Ovary (tissue), 10 donors: ENCODE measurements around the gene CTNNBL1. TPM values are rescaled to one million over a fixed set of nuclear protein-coding genes. Genes with fewer than 3 reads are reported as not detected.

ENCODE experiments used
- DNase-seq, 5 donors: peaks; one replicate each; pipeline ENCODE4 v3.0.0-alpha.2; 2019 to 2020
- H3K27ac ChIP-seq, 2 donors: fragments of 200-600 bp; one replicate each; pipeline versions ENCODE4 v1.5.1 to v1.8.0; 2019 to 2022
- H3K27me3 ChIP-seq: fragments of 200-600 bp; one replicate; pipeline ENCODE4 v1.8.0; 2022
- H3K36me3 ChIP-seq: fragments of 200-600 bp; sonication (generic); one replicate; pipeline ENCODE4 v1.5.1; 2019
- H3K4me1 ChIP-seq: one replicate; pipeline ENCODE4 v1.8.1; 2013; ENCODE audit warnings: mild to moderate bottlenecking, moderate library complexity; ENCODE audit not compliant: insufficient read depth
- H3K4me3 ChIP-seq: fragments of 200-600 bp; sonication (generic); one replicate; pipeline ENCODE4 v1.5.1; 2017
- H3K9me3 ChIP-seq, 2 donors: fragments of 200-600 bp in 1 of 2; sonication (generic) in 1 of 2; one replicate each; pipeline versions ENCODE4 v1.5.1 to v1.8.1; 2013 to 2019; ENCODE audit warnings: mild to moderate bottlenecking in 1 of 2, moderate library complexity in 1 of 2
- CTCF ChIP-seq, 3 donors: fragments of 450-650 bp in 2 of 3; fragments of 200-600 bp in 1 of 3; IDR thresholded peaks; one replicate each; pipeline versions ENCODE4 v1.5.1 to v1.8.0; 2016 to 2022; ENCODE audit warnings: antibody characterized with exemption in 3 of 3, mild to moderate bottlenecking in 1 of 3
- EP300 ChIP-seq: sonication (generic); formaldehyde crosslinking; IDR thresholded peaks from one replicate; pipeline ENCODE4 v1.6.1; 2017; ENCODE audit warnings: antibody characterized with exemption
- POLR2A ChIP-seq: fragments of 450-650 bp; IDR thresholded peaks from one replicate; pipeline ENCODE4 v1.6.1; 2017; ENCODE audit warnings: antibody characterized with exemption, mild to moderate bottlenecking, moderate library complexity
- WGBS, 3 donors: extraction: QIAGEN DNeasy Blood & Tissue Kit in 1 of 3; methylation state at CpG; one replicate each; pipeline versions ENCODE4 v1.1.5 to v1.1.7; 2013 to 2017; 5-methylcytosine and 5-hydroxymethylcytosine counted together
- intact Hi-C, 4 donors: fragments of 100-400 bp; cut with DNase I; formaldehyde crosslinking; loops; one replicate each; pipeline versions ENCODE4 v1.11.0 to v1.15.1; 2022 to 2023
- long read RNA-seq, 3 donors: library from polyadenylated mRNA in 2 of 3; unstranded in 2 of 3; transcript quantifications; one replicate each; pipeline ENCODE4 v2.0.0 and lab custom pipeline, GENCODE V29; 2021 to 2026
- polyA plus RNA-seq, 2 donors: library from polyadenylated mRNA; stranded (reverse); fragments of 200-250 nt in 1 of 2; fragments of 350-450 nt in 1 of 2; fragmentation: Illumina TruSeq in 1 of 2; extraction: RNeasy Lipid Tissue Mini Kit (QIAGEN cat#74804) in 1 of 2; gene quantifications; one replicate each; pipeline ENCODE4 v1.2.3, GENCODE V29; 2013 to 2014
- total RNA-seq, 7 donors: library from RNA; depleted of rRNA in 2 of 7; stranded (reverse); fragments of >200 nt in 2 of 7; fragmentation: NEBNext Ultra II Directional in 3 of 7; extraction: Animal tissue kit (Norgen Biotek cat#: 25700) in 3 of 7; gene quantifications; one replicate each; pipeline versions ENCODE4 v1.1.0 to v1.2.4, GENCODE V29; 2016 to 2023
- donor health status: DM: no; HTN: no; CAD: no; lungs with moderate emphysema.
- donor health status: DM: no; HTN: no; CAD: no.
- donor health status: Bipolar disorder and iron deficiency.
- donor health status: DM: yes; HTN: yes; CAD: no.
- donor health status: DM: no; HTN: no; CAD: no.
- donor health status: DM: yes; HTN: yes; CAD: no.

Gene CTNNBL1, protein sequence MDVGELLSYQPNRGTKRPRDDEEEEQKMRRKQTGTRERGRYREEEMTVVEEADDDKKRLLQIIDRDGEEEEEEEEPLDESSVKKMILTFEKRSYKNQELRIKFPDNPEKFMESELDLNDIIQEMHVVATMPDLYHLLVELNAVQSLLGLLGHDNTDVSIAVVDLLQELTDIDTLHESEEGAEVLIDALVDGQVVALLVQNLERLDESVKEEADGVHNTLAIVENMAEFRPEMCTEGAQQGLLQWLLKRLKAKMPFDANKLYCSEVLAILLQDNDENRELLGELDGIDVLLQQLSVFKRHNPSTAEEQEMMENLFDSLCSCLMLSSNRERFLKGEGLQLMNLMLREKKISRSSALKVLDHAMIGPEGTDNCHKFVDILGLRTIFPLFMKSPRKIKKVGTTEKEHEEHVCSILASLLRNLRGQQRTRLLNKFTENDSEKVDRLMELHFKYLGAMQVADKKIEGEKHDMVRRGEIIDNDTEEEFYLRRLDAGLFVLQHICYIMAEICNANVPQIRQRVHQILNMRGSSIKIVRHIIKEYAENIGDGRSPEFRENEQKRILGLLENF
- 10 to 100 TPM; 17.3 to 54.6 (median 42.3) TPM for total RNA-seq
- 10 to 100 TPM; 33.0 to 58.7 TPM for polyA plus RNA-seq
- long read RNA-seq, donor 1, transcript CTNNBL1-201 (16 exons, 1,925 nt): major isoform, 285 of 321 reads
- long read RNA-seq, donor 1, partial matches to known transcripts: 18 of 321 reads
- long read RNA-seq, donor 1, other reads (novel, unspliced or antisense): 18 of 321 reads
- long read RNA-seq, donor 2, transcript CTNNBL1-201 (16 exons, 1,925 nt): major isoform, 27 of 41 reads
- long read RNA-seq, donor 2, partial matches to known transcripts: 13 of 41 reads
- long read RNA-seq, donor 2, other reads (novel, unspliced or antisense): 0 of 41 reads
- long read RNA-seq, donor 3, transcript CTNNBL1-201 (16 exons, 1,925 nt): major isoform, 42 of 53 reads
- long read RNA-seq, donor 3, partial matches to known transcripts: 5 of 53 reads
- long read RNA-seq, donor 3, other reads (novel, unspliced or antisense): 6 of 53 reads

GRCh38 chr20:37693635-37694626 lies at the start of gene CTNNBL1:
Gene CTNNBL1, plus strand, starts transcription at chr20:37694030. Its CDS starts 93 bp downstream, at chr20:37694123.
- WGBS, 3 donors: 0 to 1% (median 1%) methylated on average over 51 to 54 of the region's 54 CpGs
- TF ChIP-seq POLR2A (peak; percentile 34), EP300 (no peak), CTCF (IDR thresholded peaks at IDR 0.05) (no peak)
- peak; percentile 97 to 99 (median 98) for DNase-seq

DNA sequence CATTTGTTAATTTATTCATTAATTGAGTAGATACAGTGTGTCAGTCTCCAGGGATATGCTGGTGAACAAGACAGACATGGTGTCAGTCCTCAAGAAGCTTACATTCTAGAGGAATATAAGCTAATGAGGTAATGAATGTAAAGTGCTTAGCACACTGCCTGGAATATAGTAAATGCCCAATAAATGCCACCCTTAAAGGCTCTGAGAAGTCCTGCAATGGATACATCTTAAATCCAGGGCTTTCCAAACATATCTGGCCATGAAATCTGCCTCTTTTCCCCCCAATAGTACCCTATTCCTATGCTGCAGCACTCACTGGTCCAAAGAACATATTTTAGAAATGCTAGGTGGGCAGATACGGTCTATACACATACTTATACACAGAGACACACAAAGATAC lies 49.2 kb upstream of the CTNNBL1 start:
- WGBS, 3 donors: 77 to 91% (median 80%) methylated on average over 1 of the region's 1 CpG
- intact Hi-C loops: no loop called here
- no peaks in the 10 kb centered on the region for H3K9me3 ChIP-seq
- DNase-seq: no peak
- H3K36me3 ChIP-seq: no peaks in the 10 kb centered on the region
- no peaks in the 10 kb centered on the region for H3K4me1 ChIP-seq
- H3K4me3 ChIP-seq: no peak overlapping the region
- no peaks in the 10 kb centered on the region for H3K27me3 ChIP-seq
- no peak overlapping the region for H3K27ac ChIP-seq
- TF ChIP-seq CTCF (IDR thresholded peaks at IDR 0.05) (no peak), POLR2A (no peak), EP300 (no peak)

More at GRCh38 chr20:37693635-37694626, at the start of gene CTNNBL1:
- Histone ChIP-seq H3K36me3 (no peaks in the 10 kb centered on the region), H3K27me3 (no peaks in the 10 kb centered on the region), H3K9me3 (no peaks in the 10 kb centered on the region), H3K4me3 (peak within 1 kb of the TSS; percentile 93), H3K27ac (no peak within 1 kb of the TSS), H3K4me1 (peaks cover 2% of the 10 kb centered on the region)
- intact Hi-C loops: no loop called here

DNA sequence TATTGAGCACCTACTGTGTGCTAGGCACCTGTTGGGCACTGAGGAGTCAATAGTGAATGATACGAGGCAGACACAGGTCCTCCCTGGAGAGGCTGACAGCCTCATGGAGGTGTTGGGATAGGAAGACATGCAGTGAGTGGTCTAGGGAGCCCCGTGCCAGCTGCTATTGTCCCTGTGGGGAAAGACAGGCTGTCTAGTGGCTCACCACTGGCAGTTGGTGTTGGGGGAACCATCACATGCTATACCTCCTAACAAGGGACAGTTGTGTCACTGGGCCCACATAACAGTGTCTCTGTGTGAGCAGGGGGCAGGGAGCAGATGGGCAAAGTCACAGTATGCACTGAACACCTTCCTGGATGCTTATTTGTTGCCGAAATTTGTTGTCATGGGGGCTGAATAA lies 45.9 kb upstream of the CTNNBL1 start:
- no peak for DNase-seq
- H3K27ac ChIP-seq: no peak overlapping the region
- no peaks in the 10 kb centered on the region for H3K4me1 ChIP-seq
- WGBS, 3 donors: 72 to 78% (median 74%) methylated on average over 3 of the region's 3 CpGs
- no peaks in the 10 kb centered on the region for H3K9me3 ChIP-seq
- no peaks in the 10 kb centered on the region for H3K36me3 ChIP-seq
- H3K27me3 ChIP-seq: no peaks in the 10 kb centered on the region
- no peak overlapping the region for H3K4me3 ChIP-seq
- intact Hi-C loops: no loop called here
- TF ChIP-seq CTCF (IDR thresholded peaks at IDR 0.05) (no peak), EP300 (no peak), POLR2A (no peak)
